K562 (cell line): Measurements from ENCODE around the gene ATP5F1D. TPM values are rescaled to one million over a fixed set of nuclear protein-coding genes. Genes with fewer than 3 reads are reported as not detected.
A peak's percentile ranks its signal among the peaks of the same experiment; 100 is the strongest.

Experiments used
- ATAC-seq: fragments of 200-7000 bp; cut with Tn5 transposase; 3 replicates; pipeline ENCODE4 v1.9.1; 2020; ENCODE audit warnings: moderate library complexity
- BruUV-seq: library from RNA; stranded (reverse); fragments of 400-500 nt; replicated peaks from 2 replicates; lab custom pipeline; 2021; lab: Mats Ljungman, UMichigan
- CTCF ChIA-PET: fragments of 300-600 bp; formaldehyde crosslinking; extraction: SDS; loops from one replicate; lab custom pipeline; 2021; ENCODE audit warnings: low intra/inter-chr PET ratio; lab: Yijun Ruan, JAX
- POLR2A ChIA-PET: fragments of 300-600, 350-650 bp; sonication (Branson Sonifier 250); formaldehyde crosslinking; extraction: SDS; loops from one replicate; lab custom pipeline; 2021; ENCODE audit warnings: antibody characterized with exemption, inconsistent platforms; lab: Yijun Ruan, JAX
- DNase-seq, 4 experiments: peaks; one replicate each; pipeline versions ENCODE4 v3.0.0 to v3.0.0-alpha.2; 2011 to 2018; ENCODE audit warnings: low spot score in 3 of 4, mixed read lengths in 3 of 4; ENCODE audit errors: extremely low read depth in 1 of 4
- FAIRE-seq: peaks from 2 replicates; lab custom pipeline; 2011; peaks lifted over from hg19 to GRCh38; lab: Jason Lieb, UNC
- H2AFZ ChIP-seq: 2 replicates; pipeline ENCODE4 v1.6.0; 2011; ENCODE audit warnings: low read depth, low read length, control low read depth, inconsistent platforms
- H3K27ac ChIP-seq: fragments of 200-600 bp; 3 replicates; pipeline ENCODE4 v1.8.0; 2011; ENCODE audit warnings: low read depth, mild to moderate bottlenecking, control low read depth, inconsistent platforms, low read length, moderate library complexity, mixed read lengths; ENCODE audit errors: extremely low read depth
- H3K27me3 ChIP-seq, 2 experiments: fragments of 300-600 bp in 1 of 2; 2 replicates in 1 of 2; 3 replicates in 1 of 2; pipeline versions ENCODE4 v1.6.0 to v1.8.0; 2011; ENCODE audit warnings: inconsistent platforms in 2 of 2, low read length in 2 of 2, mild to moderate bottlenecking in 1 of 2, mixed read lengths in 1 of 2, moderate library complexity in 1 of 2; ENCODE audit not compliant: control insufficient read depth in 2 of 2, insufficient read depth in 2 of 2
- H3K36me3 ChIP-seq: fragments of 300-600 bp; 3 replicates; pipeline ENCODE4 v1.8.0; 2011; ENCODE audit warnings: mild to moderate bottlenecking, low read length, inconsistent platforms; ENCODE audit not compliant: control insufficient read depth, insufficient read depth
- H3K4me1 ChIP-seq, 2 experiments: fragments of 200-600 bp in 1 of 2; replicated peaks in 1 of 2; 2 replicates in 1 of 2; 3 replicates in 1 of 2; pipeline versions ENCODE4 v1.5.1 to v1.8.0; 2011; ENCODE audit warnings: inconsistent platforms in 2 of 2, low read length in 2 of 2, mild to moderate bottlenecking in 1 of 2, mixed read lengths in 1 of 2, moderate library complexity in 1 of 2; ENCODE audit not compliant: control insufficient read depth in 2 of 2, insufficient read depth in 2 of 2
- H3K4me2 ChIP-seq: 2 replicates; pipeline ENCODE4 v1.6.1; 2011; ENCODE audit warnings: low read length, control low read depth, inconsistent platforms, mixed read lengths; ENCODE audit not compliant: insufficient read depth
- H3K4me3 ChIP-seq: fragments of 200-600 bp; sonication (generic), shearing (Covaris generic); 2 replicates; pipeline ENCODE4 v1.5.1; 2016; ENCODE audit warnings: control low read depth, inconsistent platforms
- H3K79me2 ChIP-seq: fragments of 200-600 bp; 3 replicates; pipeline ENCODE4 v1.8.0; 2011; ENCODE audit warnings: low read length, inconsistent platforms; ENCODE audit not compliant: control insufficient read depth, insufficient read depth
- H3K9ac ChIP-seq, 2 experiments: 2 replicates each; pipeline versions ENCODE4 v1.6.0 to v1.6.1; 2011; ENCODE audit warnings: low read depth in 2 of 2, low read length in 2 of 2, control low read depth in 1 of 2, inconsistent platforms in 1 of 2, mild to moderate bottlenecking in 1 of 2, mixed read lengths in 1 of 2; ENCODE audit not compliant: insufficient read depth in 1 of 2
- H3K9me1 ChIP-seq: one replicate; pipeline ENCODE4 v1.6.0; 2011; ENCODE audit warnings: inconsistent platforms, mild to moderate bottlenecking, low read length, moderate library complexity; ENCODE audit not compliant: control insufficient read depth, insufficient read depth
- H3K9me3 ChIP-seq: replicated peaks from 2 replicates; pipeline ENCODE4 v1.5.1; 2011; ENCODE audit warnings: low read depth, low read length, inconsistent platforms; ENCODE audit not compliant: control insufficient read depth, insufficient read depth
- H4K20me1 ChIP-seq: replicated peaks from 2 replicates; pipeline ENCODE4 v1.6.1; 2011; ENCODE audit warnings: low read length, inconsistent platforms, mixed read lengths; ENCODE audit not compliant: control insufficient read depth, insufficient read depth
- BRF1 ChIP-seq: IDR thresholded peaks from 3 replicates; pipeline ENCODE4 v1.6.1; 2011; ENCODE audit warnings: borderline replicate concordance, mild to moderate bottlenecking; ENCODE audit not compliant: insufficient read length; ENCODE audit errors: extremely low read depth
- CREB1 ChIP-seq, 2 experiments: sonication (generic) in 1 of 2; formaldehyde crosslinking in 1 of 2; IDR thresholded peaks; 2 replicates each; pipeline versions ENCODE4 v1.6.1 to v1.8.0; 2012 to 2022; ENCODE audit warnings: inconsistent platforms in 1 of 2, mild to moderate bottlenecking in 1 of 2, missing genetic modification reagents in 1 of 2, moderate library complexity in 1 of 2
- DMBX1 ChIP-seq: fragments of 250-450 bp; sonication (Bioruptor Pico); IDR thresholded peaks from 2 replicates; pipeline ENCODE4 v1.8.0; 2022; ENCODE audit warnings: inconsistent platforms, mild to moderate bottlenecking, moderate library complexity, borderline replicate concordance
- FOXP1 ChIP-seq: sonication (generic); formaldehyde crosslinking; IDR thresholded peaks from 2 replicates; pipeline ENCODE4 v1.8.0; 2022; ENCODE audit warnings: mild to moderate bottlenecking, missing genetic modification reagents
- GABPB1 ChIP-seq: sonication (generic); formaldehyde crosslinking; IDR thresholded peaks from 2 replicates; pipeline ENCODE4 v1.8.0; 2022; ENCODE audit warnings: mild to moderate bottlenecking, missing genetic modification reagents
- MECOM ChIP-seq: fragments of 250-450 bp; sonication (Bioruptor Pico); IDR thresholded peaks from 2 replicates; pipeline ENCODE4 v1.8.0; 2022; ENCODE audit warnings: inconsistent platforms
- MEF2A ChIP-seq: IDR thresholded peaks from 2 replicates; pipeline ENCODE4 v1.6.1; 2011; ENCODE audit warnings: low read depth, mild to moderate bottlenecking, low read length, moderate library complexity; ENCODE audit not compliant: control insufficient read depth
- POLR2AphosphoS2 ChIP-seq: IDR thresholded peaks from 2 replicates; pipeline ENCODE4 v1.6.1; 2012; ENCODE audit warnings: low read length, improper control_type of control experiment
- ZBTB7A ChIP-seq: IDR thresholded peaks from 2 replicates; pipeline ENCODE4 v1.6.1; 2011; ENCODE audit warnings: low read depth, mild to moderate bottlenecking, low read length, moderate library complexity, borderline replicate concordance; ENCODE audit not compliant: control insufficient read depth
- ZC3H11A ChIP-seq: IDR thresholded peaks from 2 replicates; pipeline ENCODE4 v1.6.1; 2012; ENCODE audit warnings: low read depth, low read length, improper control_type of control experiment
- ZFP36 ChIP-seq: fragments of 150-350 bp; IDR thresholded peaks from 2 replicates; pipeline ENCODE4 v1.6.1; 2018; ENCODE audit warnings: low read length, low read depth; ENCODE audit not compliant: partially characterized antibody
- ZNF146 ChIP-seq: IDR thresholded peaks from one replicate; pipeline ENCODE4 v1.6.1; 2018; ENCODE audit warnings: missing compliant biosample characterization; ENCODE audit not compliant: unreplicated experiment
- ZNF253 ChIP-seq: fragments of 250-450 bp; sonication (Bioruptor Pico); conservative IDR thresholded peaks from 2 replicates; pipeline ENCODE4 v1.6.1; 2021; ENCODE audit warnings: mild to moderate bottlenecking
- ZNF263 ChIP-seq: sonication (generic); formaldehyde crosslinking; IDR thresholded peaks from 2 replicates; pipeline ENCODE4 v1.8.0; 2022; ENCODE audit warnings: mild to moderate bottlenecking, missing genetic modification reagents, borderline replicate concordance
- WGBS: fragments of 100-300 bp; shearing (Covaris generic); methylation state at CpG from one replicate; pipeline ENCODE4 v1.1.6; 2016; ENCODE audit warnings: low coverage, mixed read lengths; ENCODE audit not compliant: insufficient coverage; ENCODE audit errors: missing lambda C conversion rate; 5-methylcytosine and 5-hydroxymethylcytosine counted together
- in situ Hi-C: fragments of 300-500 bp; cut with MboI; formaldehyde crosslinking; loops from 4 replicates; pipeline ENCODE4 v1.15.0; 2018; ENCODE audit warnings: inconsistent platforms, mixed read lengths
- intact Hi-C: fragments of 100-400 bp; cut with micrococcal nuclease; formaldehyde crosslinking; loops from 2 replicates; pipeline ENCODE4 v1.14.2; 2022
- polyA plus RNA-seq, 8 experiments: library from polyadenylated mRNA; depleted of rRNA in 4 of 8; stranded (reverse) in 5 of 8; unstranded in 3 of 8; fragments of >200 nt; fragmentation: Nextera tagmentation in 2 of 8; fragmentation: Illumina TruSeq in 1 of 8; extraction: Ambion mirVana in 2 of 8; extraction: Trizol in 1 of 8; gene quantifications; 2 replicates each; pipeline versions ENCODE4 v1.2.1 to v1.2.3, GENCODE V29; 2011 to 2014; ENCODE audit warnings: inconsistent platforms in 1 of 8, missing spikeins in 1 of 8
- total RNA-seq, 7 experiments: library from RNA; depleted of rRNA in 6 of 7; stranded (reverse); fragments of >200 nt in 6 of 7; fragmentation: Illumina TruSeq in 2 of 7; extraction: Trizol in 2 of 7; gene quantifications; 2 replicates each; pipeline versions ENCODE4 v1.2.1 to v1.2.3, GENCODE V29; 2011 to 2021; ENCODE audit warnings: low replicate concordance in 1 of 7
- TF ChIP-seq, protein P1 (sequence below), 3 experiments: IDR thresholded peaks in 2 of 3; conservative IDR thresholded peaks in 1 of 3; 2 replicates each; pipeline ENCODE4 v1.5.1; 2011 to 2012; ENCODE audit warnings: low read length in 3 of 3, mild to moderate bottlenecking in 3 of 3, control low read depth in 2 of 3, improper control_type of control experiment in 1 of 3, inconsistent platforms in 1 of 3, low read depth in 1 of 3, mixed read lengths in 1 of 3, moderate library complexity in 1 of 3; ENCODE audit not compliant: insufficient read depth in 2 of 3
- TF ChIP-seq, protein P2 (sequence below): sonication (generic); formaldehyde crosslinking; IDR thresholded peaks from 2 replicates; pipeline ENCODE4 v1.8.0; 2022; ENCODE audit warnings: missing genetic modification reagents, mild to moderate bottlenecking, borderline replicate concordance

Gene ATP5F1D
- total and polyA plus RNA-seq, 9 of the 15 experiments (the other 6 are each of a cell fraction or from before 2014, with no cell fraction given): 3.9 to 409 (median 36.8) TPM

DNA sequence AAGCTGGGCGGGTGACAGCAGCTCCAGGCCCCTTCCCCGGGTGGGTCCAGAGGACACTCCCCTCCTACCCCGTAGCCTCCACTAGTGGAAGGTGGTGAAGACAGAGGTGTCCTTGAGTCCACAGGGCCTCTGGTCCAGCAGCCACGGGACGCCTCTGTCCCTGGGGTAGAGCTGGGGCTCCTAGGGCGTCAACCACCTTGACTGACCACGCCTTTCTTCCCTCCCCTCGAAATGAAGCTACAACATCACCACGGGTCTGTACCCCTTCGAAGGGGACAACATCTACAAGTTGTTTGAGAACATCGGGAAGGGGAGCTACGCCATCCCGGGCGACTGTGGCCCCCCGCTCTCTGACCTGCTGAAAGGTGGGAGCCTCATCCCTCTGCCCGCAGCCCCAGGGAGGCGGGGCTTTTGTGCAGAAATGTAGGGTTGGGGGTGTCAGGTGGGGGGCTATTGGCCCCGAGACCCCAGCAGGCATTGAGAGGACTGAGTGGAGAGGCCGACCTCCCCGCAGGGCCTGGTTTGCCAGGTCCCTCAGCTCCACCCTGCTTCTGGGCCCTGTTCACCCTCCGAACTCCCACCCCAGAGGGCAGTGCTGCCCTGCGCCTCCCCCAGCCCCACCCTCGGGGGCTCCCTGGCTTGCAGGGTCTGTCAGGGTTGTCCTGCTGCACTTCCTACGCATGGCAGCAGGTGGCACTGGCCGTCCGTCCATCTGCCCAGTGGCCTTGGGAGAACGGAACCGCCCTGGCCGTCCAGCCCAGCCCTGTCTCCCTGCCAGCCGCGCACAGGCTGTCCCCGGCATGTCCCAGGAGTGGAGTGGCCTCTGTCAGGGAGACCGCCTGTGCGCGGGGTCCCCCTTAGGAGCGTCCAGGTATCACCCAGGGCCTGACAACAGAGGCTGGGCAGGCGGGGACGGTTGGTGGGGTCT lies 20.3 kb upstream of the ATP5F1D start:
- no peaks in the 10 kb centered on the region for H3K9me3 ChIP-seq
- intact Hi-C loops: loop anchor here (2.0 kb wide), 1 partner anchor 16 kb away; no protein-coding TSS in a partner anchor
- H4K20me1 ChIP-seq: peaks cover 33% of the 10 kb centered on the region
- H3K27ac ChIP-seq: no peak overlapping the region
- peak overlapping the region in 1 of 2 experiments; percentile 35; a peak in 1 of 4 replicates for H3K9ac ChIP-seq
- WGBS: 94% methylated on average over 23 of the region's 38 CpGs
- H3K79me2 ChIP-seq: peaks cover 53% of the 10 kb centered on the region
- DNase-seq (no peak), ATAC-seq (peak; percentile 51), FAIRE-seq (no peak)
- H3K4me2 ChIP-seq: no peak overlapping the region
- POLR2A ChIA-PET: interaction anchor here (0.8 to 1.0 kb wide), 2 partner anchors 9 to 163 kb away, joined by 3 to 4 read pairs; no protein-coding TSS in a partner anchor
- no peak overlapping the region for H2AFZ ChIP-seq
- peaks cover 13 to 83% of the 10 kb centered on the region in 2 experiments; a peak in 4 of 5 replicates for H3K4me1 ChIP-seq
- H3K27me3 ChIP-seq: no peaks in the 10 kb centered on the region
- CTCF ChIA-PET: interaction anchor here (0.6 to 0.8 kb wide), 3 partner anchors 19 to 27 kb away, joined by 3 read pairs; partner anchors contain the start of gene MIDN
- H3K9me1 ChIP-seq: peaks cover 5% of the 10 kb centered on the region
- no peak overlapping the region for H3K4me3 ChIP-seq
- H3K36me3 ChIP-seq: peaks cover 84% of the 10 kb centered on the region; the same call in 2 of the 3 replicates
- in situ Hi-C loops: no loop called here
- no TSS peak for BruUV-seq
- TF ChIP-seq DMBX1 (CRISPR knock-in tag): no peak
- TF ChIP-seq BRF1: no peak
- TF ChIP-seq GABPB1 (CRISPR knock-in tag): no peak
- TF ChIP-seq ZNF146: no peak
- no peak for TF ChIP-seq ZNF263 (CRISPR knock-in tag)
- TF ChIP-seq ZFP36: no peak
- TF ChIP-seq ZBTB7A: peak; percentile 58; the same call in 1 of the 2 replicates
- TF ChIP-seq MECOM (CRISPR knock-in tag): no peak
- TF ChIP-seq, protein P1, sequence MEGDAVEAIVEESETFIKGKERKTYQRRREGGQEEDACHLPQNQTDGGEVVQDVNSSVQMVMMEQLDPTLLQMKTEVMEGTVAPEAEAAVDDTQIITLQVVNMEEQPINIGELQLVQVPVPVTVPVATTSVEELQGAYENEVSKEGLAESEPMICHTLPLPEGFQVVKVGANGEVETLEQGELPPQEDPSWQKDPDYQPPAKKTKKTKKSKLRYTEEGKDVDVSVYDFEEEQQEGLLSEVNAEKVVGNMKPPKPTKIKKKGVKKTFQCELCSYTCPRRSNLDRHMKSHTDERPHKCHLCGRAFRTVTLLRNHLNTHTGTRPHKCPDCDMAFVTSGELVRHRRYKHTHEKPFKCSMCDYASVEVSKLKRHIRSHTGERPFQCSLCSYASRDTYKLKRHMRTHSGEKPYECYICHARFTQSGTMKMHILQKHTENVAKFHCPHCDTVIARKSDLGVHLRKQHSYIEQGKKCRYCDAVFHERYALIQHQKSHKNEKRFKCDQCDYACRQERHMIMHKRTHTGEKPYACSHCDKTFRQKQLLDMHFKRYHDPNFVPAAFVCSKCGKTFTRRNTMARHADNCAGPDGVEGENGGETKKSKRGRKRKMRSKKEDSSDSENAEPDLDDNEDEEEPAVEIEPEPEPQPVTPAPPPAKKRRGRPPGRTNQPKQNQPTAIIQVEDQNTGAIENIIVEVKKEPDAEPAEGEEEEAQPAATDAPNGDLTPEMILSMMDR (IDR thresholded peaks at IDR 0.05 in 2 of 3, conservative IDR thresholded peaks at IDR 0.05 in 1 of 3; ENCODE audit: insufficient read depth in 2 of 3, low read depth in 1 of 3, low read length in 3 of 3): peak; percentile 50 to 65 (median 53)
- no peak for TF ChIP-seq MEF2A
- TF ChIP-seq CREB1 (IDR thresholded peaks at IDR 0.05): no peak
- no peak for TF ChIP-seq CREB1 (CRISPR knock-in tag; IDR thresholded peaks at IDR 0.05)
- 0 out of 2 replicates have a peak, but pooled peaks have one; percentile 43 for TF ChIP-seq FOXP1 (CRISPR knock-in tag)
- TF ChIP-seq ZC3H11A: no peak
- TF ChIP-seq, protein P2, sequence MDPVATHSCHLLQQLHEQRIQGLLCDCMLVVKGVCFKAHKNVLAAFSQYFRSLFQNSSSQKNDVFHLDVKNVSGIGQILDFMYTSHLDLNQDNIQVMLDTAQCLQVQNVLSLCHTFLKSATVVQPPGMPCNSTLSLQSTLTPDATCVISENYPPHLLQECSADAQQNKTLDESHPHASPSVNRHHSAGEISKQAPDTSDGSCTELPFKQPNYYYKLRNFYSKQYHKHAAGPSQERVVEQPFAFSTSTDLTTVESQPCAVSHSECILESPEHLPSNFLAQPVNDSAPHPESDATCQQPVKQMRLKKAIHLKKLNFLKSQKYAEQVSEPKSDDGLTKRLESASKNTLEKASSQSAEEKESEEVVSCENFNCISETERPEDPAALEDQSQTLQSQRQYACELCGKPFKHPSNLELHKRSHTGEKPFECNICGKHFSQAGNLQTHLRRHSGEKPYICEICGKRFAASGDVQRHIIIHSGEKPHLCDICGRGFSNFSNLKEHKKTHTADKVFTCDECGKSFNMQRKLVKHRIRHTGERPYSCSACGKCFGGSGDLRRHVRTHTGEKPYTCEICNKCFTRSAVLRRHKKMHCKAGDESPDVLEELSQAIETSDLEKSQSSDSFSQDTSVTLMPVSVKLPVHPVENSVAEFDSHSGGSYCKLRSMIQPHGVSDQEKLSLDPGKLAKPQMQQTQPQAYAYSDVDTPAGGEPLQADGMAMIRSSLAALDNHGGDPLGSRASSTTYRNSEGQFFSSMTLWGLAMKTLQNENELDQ: no peak
- TF ChIP-seq POLR2AphosphoS2: no peak
- TF ChIP-seq ZNF253 (CRISPR knock-in tag): no peak
